ENCODE results near the gene CERS2.

Gene CERS2

GRCh38 chr1:150981177-150981804 is 6.7 kb upstream of the CERS2 start:
- Mint-ChIP-seq H3K27me3 (no peaks in the 10 kb centered on the region), H3K36me3 (no peaks in the 10 kb centered on the region), H3K4me3 (no peak overlapping the region), H3K27ac (no peak overlapping the region), H3K4me1 (ENCODE audit: low read depth) (peaks cover 28% of the 10 kb centered on the region), H3K9me3 (ENCODE audit: low read depth) (no peaks in the 10 kb centered on the region)

GRCh38 chr1:150979092-150980056 is 4.7 kb upstream of the CERS2 start:
- peak overlapping the region; percentile 77 for H3K27ac Mint-ChIP-seq

GRCh38 chr1:150976879-150977694 is 2.5 kb upstream of the CERS2 start:
- Mint-ChIP-seq H3K27ac (peak overlapping the region; percentile 77), H3K9me3 (ENCODE audit: low read depth) (no peaks in the 10 kb centered on the region), H3K4me3 (peak overlapping the region; percentile 80), H3K36me3 (no peaks in the 10 kb centered on the region), H3K4me1 (ENCODE audit: low read depth) (peaks cover 50% of the 10 kb centered on the region), H3K27me3 (no peaks in the 10 kb centered on the region)

More at GRCh38 chr1:150979092-150980056, 4.7 kb upstream of the CERS2 start:
- H3K4me3 Mint-ChIP-seq: peak overlapping the region; percentile 58
- H3K9me3 Mint-ChIP-seq (ENCODE audit: low read depth): no peaks in the 10 kb centered on the region
- peaks cover 35% of the 10 kb centered on the region for H3K4me1 Mint-ChIP-seq (ENCODE audit: low read depth)
- H3K36me3 Mint-ChIP-seq: no peaks in the 10 kb centered on the region
- no peaks in the 10 kb centered on the region for H3K27me3 Mint-ChIP-seq

GRCh38 chr1:150976401-150976821 is 1.8 kb upstream of the CERS2 start:
- H3K36me3 Mint-ChIP-seq: no peaks in the 10 kb centered on the region
- H3K4me3 Mint-ChIP-seq: peak overlapping the region; percentile 85
- H3K4me1 Mint-ChIP-seq (ENCODE audit: low read depth): peaks cover 56% of the 10 kb centered on the region

GRCh38 chr1:150973836-150974579 is 627 bp downstream of the CERS2 start:
- Mint-ChIP-seq H3K9me3 (ENCODE audit: low read depth) (no peaks in the 10 kb centered on the region), H3K27ac (peak overlapping the region; percentile 90), H3K4me3 (peak overlapping the region; percentile 93), H3K36me3 (no peaks in the 10 kb centered on the region), H3K27me3 (no peaks in the 10 kb centered on the region), H3K4me1 (ENCODE audit: low read depth) (peaks cover 59% of the 10 kb centered on the region)

More at GRCh38 chr1:150976401-150976821, 1.8 kb upstream of the CERS2 start:
- Mint-ChIP-seq H3K27me3 (no peaks in the 10 kb centered on the region), H3K27ac (peak overlapping the region; percentile 77), H3K9me3 (ENCODE audit: low read depth) (no peaks in the 10 kb centered on the region)

GRCh38 chr1:150973258-150973835 is 1.3 kb downstream of the CERS2 start:
- H3K4me3 Mint-ChIP-seq: peak overlapping the region; percentile 93
- H3K4me1 Mint-ChIP-seq (ENCODE audit: low read depth): peaks cover 56% of the 10 kb centered on the region
- H3K27ac Mint-ChIP-seq: peak overlapping the region; percentile 90
- no peaks in the 10 kb centered on the region for H3K9me3 Mint-ChIP-seq (ENCODE audit: low read depth)
- no peaks in the 10 kb centered on the region for H3K27me3 Mint-ChIP-seq
- H3K36me3 Mint-ChIP-seq: no peaks in the 10 kb centered on the region

GRCh38 chr1:150972417-150972940 is 2.2 kb downstream of the CERS2 start:
- H3K4me3 Mint-ChIP-seq: peak overlapping the region; percentile 93
- H3K4me1 Mint-ChIP-seq (ENCODE audit: low read depth): peaks cover 53% of the 10 kb centered on the region
- peak overlapping the region; percentile 90 for H3K27ac Mint-ChIP-seq
- no peaks in the 10 kb centered on the region for H3K9me3 Mint-ChIP-seq (ENCODE audit: low read depth)
- no peaks in the 10 kb centered on the region for H3K27me3 Mint-ChIP-seq
- H3K36me3 Mint-ChIP-seq: no peaks in the 10 kb centered on the region

- no peaks in the 10 kb centered on the region for H3K9me3 Mint-ChIP-seq (ENCODE audit: low read depth)
- H3K27me3 Mint-ChIP-seq: no peaks in the 10 kb centered on the region
- H3K36me3 Mint-ChIP-seq: no peaks in the 10 kb centered on the region
- peak overlapping the region; percentile 90 for H3K27ac Mint-ChIP-seq
- peak overlapping the region; percentile 93 for H3K4me3 Mint-ChIP-seq
- H3K4me1 Mint-ChIP-seq (ENCODE audit: low read depth): peaks cover 46% of the 10 kb centered on the region
Observed at GRCh38 chr1:150971583-150972416, 2.8 kb downstream of the CERS2 start.

- Mint-ChIP-seq H3K4me1 (ENCODE audit: low read depth) (peaks cover 38% of the 10 kb centered on the region), H3K27ac (peak overlapping the region; percentile 90), H3K9me3 (ENCODE audit: low read depth) (no peaks in the 10 kb centered on the region), H3K36me3 (no peaks in the 10 kb centered on the region), H3K27me3 (no peaks in the 10 kb centered on the region), H3K4me3 (peak overlapping the region; percentile 93)
Observed at GRCh38 chr1:150970808-150971582, 3.6 kb downstream of the CERS2 start.

GRCh38 chr1:150969626-150970025 is 5.0 kb downstream of the CERS2 start:
- H3K36me3 Mint-ChIP-seq: no peaks in the 10 kb centered on the region
- H3K4me1 Mint-ChIP-seq (ENCODE audit: low read depth): peaks cover 34% of the 10 kb centered on the region
- no peak overlapping the region for H3K27ac Mint-ChIP-seq
- no peaks in the 10 kb centered on the region for H3K9me3 Mint-ChIP-seq (ENCODE audit: low read depth)
- H3K27me3 Mint-ChIP-seq: no peaks in the 10 kb centered on the region
- no peak overlapping the region for H3K4me3 Mint-ChIP-seq

GRCh38 chr1:150968491-150968890 is 6.1 kb downstream of the CERS2 start:
- Mint-ChIP-seq H3K9me3 (ENCODE audit: low read depth) (no peaks in the 10 kb centered on the region), H3K27ac (peak overlapping the region; percentile 71), H3K4me3 (no peak overlapping the region), H3K4me1 (ENCODE audit: low read depth) (peaks cover 33% of the 10 kb centered on the region), H3K27me3 (no peaks in the 10 kb centered on the region), H3K36me3 (no peaks in the 10 kb centered on the region)

GRCh38 chr1:150967936-150968335 is 6.7 kb downstream of the CERS2 start:
- no peaks in the 10 kb centered on the region for H3K27me3 Mint-ChIP-seq
- no peaks in the 10 kb centered on the region for H3K36me3 Mint-ChIP-seq
- H3K4me1 Mint-ChIP-seq (ENCODE audit: low read depth): peaks cover 28% of the 10 kb centered on the region
- peak overlapping the region; percentile 2 for H3K27ac Mint-ChIP-seq
- H3K4me3 Mint-ChIP-seq: no peak overlapping the region
- H3K9me3 Mint-ChIP-seq (ENCODE audit: low read depth): no peaks in the 10 kb centered on the region

Measured in activated naive CD8-positive, alpha-beta T cell (primary cell).